NCI-H82 treated with DMSO at 0.1 percent for 48 hours (cell line): ENCODE measurements around the gene DGKH.
"Not testable (repeated sequence)": the region's sequence is repeated elsewhere in the genome, so short reads cannot be mapped to it uniquely, and the experiment has no call there.

ENCODE experiments used
- DNase-seq: peaks from one replicate; lab custom pipeline; 2025; ENCODE audit not compliant: unreplicated experiment; lab: John Stamatoyannopoulos, UW

DGKH gene

DNA sequence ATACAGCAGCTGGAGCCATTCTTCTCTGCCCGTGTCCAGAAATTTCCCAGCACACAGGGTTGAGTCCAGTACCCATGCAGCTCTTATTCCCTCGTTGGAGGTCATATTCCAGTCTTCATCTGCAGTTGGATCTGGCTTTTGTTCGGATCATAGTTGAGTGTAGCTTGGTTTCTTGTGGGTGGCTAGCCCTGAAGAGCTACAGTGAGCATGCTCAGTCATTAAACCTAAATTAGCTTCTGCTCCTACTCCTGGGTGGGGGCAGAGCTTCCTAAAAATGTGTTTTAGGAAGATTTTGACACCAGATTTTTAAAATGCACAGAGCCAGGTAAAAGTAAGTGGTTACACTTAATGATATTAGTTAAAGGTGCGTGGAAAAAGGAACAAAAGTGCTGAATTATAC, 64.4 kb downstream of the DGKH start:
- DNase-seq, result no peak

DNA sequence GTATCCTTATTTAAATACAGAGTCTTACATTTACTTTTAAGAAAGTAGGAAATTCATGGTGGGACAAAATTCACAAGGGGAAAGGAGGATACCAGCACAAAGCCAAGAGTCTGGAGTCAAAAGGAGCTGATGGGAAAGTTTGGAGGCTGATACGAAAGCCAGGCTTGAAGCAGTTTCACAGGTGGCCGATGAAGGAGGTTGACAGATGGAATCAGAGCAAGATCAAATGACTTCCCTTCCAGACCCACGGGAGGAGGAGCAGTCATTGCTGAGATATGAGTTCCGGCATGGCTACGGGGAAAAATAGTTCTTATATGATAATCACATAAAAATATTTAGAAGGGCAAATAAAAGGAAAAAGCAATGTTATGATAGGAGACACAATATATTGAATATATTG, 65.0 kb downstream of the DGKH start:
- no peak for DNase-seq

DNA sequence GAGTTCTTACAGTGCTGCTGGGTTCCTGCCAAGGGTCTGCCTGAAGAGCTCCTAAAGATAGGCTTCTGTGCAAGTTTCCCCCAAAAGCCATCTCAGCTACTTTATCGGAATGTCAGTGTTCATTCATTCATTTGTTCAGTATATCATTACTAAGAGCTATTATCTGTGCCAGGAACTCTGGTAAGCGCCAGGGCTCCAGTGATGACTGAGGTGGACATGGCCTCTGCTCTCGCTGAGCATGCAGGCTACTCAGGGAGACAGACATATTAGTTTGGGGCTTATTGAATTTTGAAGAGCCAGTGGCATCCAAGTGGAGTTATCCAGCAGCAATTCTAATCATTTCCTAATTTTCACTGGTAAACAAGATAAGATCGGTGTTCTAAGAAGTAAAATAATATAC, 65.8 kb downstream of the DGKH start:
- DNase-seq, result no peak

DNA sequence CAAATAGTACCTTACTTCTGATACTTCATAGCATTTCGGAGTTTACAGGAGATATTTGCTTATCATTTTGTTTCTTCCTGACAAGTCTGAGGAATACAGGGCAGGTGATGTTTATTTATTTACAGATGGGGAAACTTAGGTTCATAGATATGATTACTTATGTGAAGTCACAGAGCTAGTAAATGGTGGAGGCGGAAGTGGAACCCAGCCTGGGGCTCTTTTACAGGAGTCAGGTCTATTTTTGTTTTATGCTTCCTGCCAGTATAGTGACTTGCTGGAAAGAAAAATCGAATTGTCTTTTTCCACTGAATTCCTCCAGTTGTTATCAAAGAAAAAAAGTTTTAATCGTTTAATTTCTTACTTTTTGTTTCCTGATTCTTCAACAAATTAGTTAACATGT, 66.5 kb downstream of the DGKH start:
- DNase-seq, result no peak

DNA sequence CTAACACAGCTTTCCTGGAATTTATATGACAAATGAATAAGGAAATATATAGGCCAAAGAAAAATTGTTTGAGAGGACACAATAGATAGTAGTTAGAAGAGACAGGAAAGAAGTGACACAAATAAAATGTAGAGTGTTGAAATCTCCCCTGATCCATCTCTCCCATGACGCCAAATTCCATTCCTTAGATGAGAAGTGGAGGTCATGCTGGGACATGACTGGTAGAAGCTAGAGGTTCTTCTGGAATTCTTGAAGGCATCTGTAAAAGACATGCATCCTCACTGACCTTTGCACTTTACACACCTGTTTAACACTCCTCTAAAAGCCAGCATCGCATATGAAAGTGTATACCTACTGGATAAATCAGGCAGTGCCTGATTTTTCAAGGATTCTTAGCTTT, 67.8 kb downstream of the DGKH start:
- DNase-seq, result no peak

DNA sequence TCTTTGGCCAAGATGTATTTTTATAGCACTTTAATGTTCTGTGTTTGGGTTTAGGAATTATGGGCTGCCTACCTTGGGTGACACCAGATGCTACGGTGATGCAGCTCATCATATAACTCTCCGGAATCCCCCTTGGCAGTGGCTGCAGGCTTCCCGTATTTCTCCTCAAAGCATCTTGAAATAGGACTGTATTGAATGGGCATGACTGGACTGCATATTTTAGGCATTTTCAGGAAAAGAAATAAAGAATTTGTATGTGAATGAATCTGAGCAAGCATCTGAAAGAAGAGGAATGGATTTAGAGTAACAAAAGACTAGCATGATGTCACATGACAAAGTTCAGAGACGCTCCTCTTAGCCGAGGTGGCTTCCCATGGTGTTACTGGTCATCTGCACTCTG, 70.6 kb downstream of the DGKH start:
- no peak for DNase-seq

DNA sequence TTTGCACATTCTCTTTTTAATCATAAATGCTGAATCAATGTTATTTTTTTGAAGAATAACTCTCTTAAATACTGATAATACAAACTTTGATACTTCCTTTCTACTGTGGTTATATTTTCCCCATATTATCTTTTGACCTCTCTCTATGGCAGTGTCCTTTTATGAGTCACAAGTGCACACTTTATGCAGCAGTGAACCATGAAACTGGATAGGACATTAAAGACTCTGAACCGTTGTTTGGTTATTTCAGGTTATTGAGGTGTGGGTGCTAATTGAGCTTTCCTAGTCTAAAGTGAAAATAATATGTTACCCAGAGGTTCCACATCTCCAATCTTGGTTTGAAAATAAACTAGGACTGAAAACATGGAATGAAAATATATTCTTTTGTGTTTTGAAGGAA, 71.4 kb downstream of the DGKH start:
- no peak for DNase-seq

DNA sequence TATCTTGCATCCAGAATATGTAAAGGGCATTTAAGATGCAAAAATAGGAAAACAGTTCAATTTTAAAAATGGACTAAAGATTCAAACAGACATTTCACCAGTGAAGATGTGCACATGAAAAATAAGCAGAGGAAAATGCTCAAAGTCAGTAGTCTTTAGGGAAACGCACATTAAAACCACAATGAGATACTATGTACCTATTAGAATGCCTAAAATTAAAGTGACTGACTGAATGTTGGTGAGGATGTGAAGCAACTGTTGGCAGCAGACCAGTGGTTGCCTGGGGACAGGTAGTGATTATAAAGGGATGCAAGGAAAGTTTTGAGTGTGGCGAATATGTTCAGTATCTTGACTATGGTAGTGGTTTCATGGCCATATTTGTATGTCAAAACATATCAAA, 75.2 kb downstream of the DGKH start:
- no peak for DNase-seq

DNA sequence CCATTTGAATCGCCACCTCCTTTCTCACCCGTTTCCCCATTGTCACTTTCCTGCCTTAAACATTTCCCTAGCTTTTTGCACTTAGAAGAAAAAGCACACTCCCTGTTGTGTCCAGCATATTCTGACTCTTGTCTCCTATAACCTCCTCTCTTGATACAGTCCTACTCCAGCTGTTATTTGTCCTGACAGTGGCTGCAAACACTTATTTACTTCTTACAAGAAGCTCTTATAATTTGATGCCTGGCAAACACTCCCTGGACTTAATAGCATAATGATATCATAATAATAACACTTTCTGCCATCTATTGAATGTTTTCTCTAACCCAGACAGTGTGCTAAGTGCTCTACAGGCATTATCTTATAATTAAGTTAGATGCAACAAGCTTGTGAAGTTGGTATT, 76.6 kb downstream of the DGKH start:
- no peak for DNase-seq

DNA sequence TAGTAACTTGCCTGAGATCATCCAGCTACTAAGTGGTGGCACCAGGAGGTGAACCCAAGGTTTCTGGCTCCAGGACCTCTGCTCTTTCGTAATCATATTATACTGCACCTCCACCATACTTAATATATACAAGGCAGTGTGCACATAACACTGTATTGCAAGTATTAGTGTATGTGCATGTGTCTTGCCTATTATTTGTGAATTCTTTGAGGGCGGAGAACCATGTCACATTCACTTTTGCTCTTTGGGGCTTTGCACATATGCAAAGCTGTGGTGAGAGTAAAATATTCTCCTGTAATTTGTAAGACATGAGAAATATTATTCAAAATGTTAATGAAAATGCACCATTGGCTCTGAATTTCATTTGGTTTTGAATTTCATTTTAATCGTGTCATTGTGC, 78.6 kb downstream of the DGKH start:
- DNase-seq, result no peak

DNA sequence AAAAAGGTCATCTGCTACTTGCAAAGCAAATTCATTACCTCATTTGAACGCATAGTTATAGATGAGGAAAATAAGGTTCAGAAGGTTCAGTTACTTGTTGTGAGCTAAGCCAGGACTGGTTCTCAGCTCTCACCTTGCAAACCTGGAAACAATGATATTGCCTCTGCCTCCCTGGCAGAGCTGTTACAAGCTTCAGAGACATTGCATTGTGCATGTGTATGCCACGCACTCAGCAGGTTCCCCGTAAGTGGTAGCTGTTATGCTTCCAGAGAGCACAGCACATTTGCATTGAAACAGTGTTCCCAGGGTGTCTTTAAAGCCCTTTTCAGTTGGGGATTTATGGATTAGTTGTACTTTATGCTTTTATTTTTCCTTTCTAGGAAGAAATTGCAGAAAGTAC, 80.6 kb downstream of the DGKH start:
- no peak for DNase-seq

DNA sequence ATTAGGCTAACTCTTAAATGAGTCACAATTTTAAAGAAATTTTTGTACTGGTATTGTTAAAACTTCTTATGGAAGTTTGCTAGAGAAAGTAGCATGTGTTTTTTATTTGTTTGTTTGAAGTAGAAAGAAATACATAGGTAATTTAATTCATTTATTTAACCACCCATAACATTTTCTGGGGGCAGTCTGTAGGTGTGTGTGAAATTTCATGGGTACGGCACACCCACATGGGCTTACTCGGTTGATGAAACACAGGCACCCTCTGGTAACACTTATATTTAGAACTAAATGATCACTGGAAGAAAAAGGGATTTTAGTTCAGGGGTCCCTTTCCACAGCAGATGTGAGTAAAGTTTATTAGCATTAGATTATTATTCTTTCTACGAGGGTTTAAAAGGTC, 88.1 kb downstream of the DGKH start:
- no peak for DNase-seq

DNA sequence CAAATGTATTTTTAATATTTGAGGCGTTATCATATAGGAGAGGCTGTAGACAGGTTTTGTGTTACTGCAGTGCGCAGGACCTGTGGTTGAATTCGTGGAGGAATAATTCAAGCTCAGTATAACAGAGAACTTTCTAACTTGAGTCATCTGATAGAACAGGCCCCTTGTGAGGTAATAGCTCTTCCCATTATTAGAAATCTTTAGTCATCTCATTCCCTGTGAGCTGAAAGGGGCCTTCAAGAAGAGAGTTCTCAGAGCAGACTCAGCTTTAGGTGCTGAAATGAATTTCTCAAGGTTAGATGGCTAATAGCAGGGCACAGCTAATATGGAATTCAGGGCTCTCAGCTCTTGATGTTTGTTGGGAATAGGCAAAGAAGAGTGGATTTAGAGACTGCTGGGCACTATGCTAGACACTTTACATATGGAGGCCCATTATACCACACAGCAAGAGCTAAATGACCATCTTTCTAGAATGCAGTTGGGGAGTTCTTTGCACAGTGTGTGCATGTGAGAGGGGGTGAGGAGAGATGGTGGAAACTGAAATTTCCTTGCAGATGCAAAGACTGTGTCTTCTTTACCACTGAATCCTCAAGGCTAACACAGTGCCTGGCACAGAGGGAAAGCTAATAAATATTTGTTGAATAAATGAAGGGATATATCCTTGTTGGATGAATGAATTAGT, 89.5 kb downstream of the DGKH start:
- DNase-seq, result no peak

DNA sequence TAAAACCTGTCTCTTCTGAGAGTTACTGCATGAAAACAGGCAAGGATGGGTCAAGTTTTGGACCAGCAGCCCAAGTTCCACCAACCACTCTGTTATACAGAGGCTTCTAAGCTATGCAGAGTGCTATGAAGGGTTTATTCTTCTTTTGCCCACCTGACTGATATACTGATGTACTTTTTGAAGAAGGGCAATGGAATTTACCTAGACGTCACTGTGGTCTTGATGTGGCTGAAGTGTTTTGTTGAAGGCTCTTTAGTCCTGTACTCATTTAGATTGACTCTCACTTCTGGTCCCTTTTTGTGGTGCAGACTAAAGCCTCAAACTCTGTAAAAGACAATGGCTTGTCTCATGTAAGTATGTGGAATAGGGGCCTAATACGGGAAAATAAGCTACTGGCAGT, 92.0 kb downstream of the DGKH start:
- no peak for DNase-seq

DNA sequence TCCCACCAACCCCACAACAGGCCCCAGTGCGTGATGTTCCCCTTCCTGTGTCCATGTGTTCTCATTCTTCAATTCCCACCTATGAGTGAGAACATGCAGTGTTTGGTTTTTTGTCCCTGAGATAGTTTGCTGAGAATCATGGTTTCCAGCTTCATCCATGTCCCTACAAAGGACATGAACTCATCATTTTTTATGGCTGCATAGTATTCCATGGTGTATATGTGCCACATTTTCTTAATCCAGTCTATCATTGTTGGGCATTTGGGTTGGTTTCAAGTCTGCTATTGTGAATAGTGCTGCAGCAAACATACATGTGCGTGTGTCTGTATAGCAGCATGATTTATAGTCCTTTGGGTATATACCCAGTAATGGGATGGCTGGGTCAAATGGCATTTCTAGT, 92.6 kb downstream of the DGKH start:
- DNase-seq, result not testable (repeated sequence)

DNA sequence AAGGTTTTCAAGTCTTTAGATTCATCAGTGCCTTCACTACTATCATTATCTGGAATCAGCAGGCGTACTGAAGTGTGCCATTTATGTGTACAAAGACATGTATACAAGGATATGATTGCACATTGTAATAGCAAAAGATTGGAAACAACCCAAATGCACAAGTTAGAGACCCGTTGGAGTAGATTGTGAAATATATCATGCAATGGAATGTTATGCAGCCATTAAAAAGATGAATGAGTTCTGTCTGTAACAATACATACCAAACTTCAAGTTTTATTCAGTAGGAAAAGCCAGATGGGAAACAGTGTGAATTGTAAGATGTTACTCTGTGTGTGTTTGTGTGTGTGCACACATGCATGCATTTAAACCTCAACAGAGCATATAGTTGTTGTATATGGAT, 97.9 kb downstream of the DGKH start:
- DNase-seq, result no peak

DNA sequence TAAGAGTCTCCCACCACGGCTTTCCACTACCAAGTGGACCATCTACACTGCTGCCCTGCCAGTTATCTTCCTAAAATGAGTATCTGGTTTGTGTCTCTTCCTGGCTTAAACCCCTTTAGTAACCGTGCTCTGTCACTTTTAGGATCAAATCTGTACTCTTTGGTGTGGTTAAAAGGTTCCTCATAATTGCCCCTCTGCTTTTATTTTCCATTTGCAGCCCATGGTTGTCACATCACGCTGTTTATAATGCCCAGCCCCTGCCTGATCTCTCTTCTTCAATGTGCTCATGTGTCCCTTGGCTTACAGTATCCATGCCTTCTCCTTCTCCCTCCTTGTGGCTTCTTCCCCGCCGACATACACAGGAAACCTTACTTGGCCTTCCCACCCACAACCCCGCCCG, 100.1 kb downstream of the DGKH start:
- no peak for DNase-seq

DNA sequence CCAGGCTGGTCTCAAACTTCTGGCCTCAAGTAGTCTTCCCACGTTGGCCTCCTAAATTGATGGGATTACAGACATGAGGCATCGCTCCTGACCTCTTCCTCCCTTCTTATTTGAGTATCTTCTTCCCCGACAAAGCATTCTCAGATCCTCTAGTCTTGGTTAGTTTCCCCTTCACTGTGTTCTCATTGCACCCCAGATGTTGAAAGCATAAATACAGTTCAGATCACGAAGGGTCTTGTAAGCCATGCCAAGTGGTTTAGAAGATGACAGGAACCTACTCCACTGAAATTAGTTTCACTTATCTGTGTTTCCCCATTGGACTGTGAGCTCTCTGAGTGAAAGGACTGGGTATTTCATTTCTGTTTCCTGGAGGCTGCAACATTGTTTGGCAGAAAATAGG, 100.7 kb downstream of the DGKH start:
- DNase-seq, result no peak

DNA sequence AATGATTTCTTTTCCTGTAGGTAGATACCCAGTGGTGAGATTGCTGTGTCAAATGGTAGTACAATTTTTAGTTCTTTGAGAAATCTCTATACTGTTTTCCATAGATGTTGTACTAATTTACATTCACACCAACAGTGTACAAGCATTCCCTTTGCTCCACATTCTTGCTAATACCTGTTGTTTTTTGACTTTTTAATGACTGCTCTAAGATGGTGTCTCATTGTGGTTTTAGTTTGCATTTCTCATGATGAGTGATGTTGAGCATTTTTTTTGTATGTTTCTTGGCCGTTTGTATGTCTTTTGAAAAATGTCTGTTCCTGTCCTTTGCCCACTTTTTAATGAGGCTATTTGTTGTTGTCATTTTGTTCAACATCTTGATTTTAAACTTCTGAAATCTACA, 103.3 kb downstream of the DGKH start:
- no peak for DNase-seq

DNA sequence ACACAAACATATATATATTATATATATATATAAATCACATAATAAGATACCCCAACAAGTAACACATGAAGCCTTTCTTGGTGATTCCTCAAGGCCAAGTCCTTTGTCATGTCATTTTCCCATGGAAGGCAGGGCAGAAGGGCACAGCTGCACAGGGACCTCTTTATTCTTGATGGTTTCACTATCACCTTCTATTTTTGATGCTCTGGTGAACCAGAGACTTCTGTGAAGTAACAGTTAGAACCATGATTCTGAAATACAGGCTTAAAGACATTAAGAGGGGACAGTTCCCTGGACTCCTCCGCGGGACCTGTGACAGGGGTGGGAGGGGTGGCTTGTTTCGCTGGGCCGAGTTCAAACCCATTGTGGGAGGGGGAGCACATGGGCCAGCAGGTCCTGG, 104.0 kb downstream of the DGKH start:
- DNase-seq, result no peak

DNA sequence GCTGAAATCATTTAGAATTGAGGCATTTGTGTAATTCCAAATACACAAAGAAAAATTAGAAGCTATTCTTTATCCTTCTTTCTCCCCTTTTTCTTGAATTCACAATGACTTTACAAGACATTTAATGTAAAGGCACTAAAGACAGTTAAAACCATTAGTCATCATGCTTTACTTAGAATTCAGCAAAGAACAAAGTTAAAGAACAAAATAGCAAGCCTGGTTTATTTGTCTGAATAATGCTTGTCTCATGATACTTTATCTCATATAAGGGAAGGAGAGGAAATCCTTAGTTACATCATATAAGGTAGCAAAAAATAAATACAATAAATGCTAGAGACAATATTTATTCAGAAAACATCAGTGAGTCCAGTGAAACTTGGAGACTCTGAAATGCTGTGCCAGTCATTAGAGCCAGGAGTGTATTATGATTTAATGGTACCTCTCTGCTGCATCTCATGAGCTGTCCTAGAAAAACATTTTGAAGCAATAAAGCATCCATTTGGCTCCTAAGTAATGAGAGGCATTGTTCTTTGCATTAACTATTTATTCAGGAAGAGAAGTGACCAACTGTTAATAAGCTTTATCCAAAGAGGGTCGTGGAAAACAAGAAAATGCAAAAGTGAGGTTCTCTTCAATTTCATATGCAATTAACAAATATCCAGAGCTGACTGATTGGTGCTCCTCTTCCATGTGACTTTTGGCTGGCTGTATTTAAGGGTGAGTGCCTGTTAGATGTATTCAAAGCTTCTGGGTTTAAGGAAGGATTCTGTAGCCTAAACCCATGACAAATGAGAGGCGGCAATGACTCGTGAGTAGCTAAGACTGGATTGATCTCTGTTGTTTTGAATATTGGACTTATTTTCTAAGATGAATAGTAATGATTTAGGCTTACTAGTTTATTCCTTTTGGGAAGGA, 105.0 kb downstream of the DGKH start:
- DNase-seq, result no peak

DNA sequence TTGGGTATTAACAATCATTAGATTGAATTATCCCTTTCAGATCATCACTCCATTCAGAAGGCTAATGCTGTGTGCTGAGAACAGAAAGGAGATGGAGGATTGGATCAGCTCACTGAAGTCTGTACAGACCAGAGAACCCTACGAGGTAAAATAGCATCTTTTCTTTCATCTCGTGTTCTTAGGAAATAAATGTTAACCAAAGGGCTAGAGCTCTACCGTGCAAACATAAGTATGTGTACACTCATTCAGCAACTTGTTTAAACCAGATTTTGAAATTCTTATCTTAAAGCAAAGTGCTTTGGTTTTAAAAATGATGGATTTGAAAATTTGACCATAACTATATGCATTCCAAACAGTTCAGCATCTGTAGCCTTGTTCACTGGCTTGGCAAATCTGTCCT, 106.8 kb downstream of the DGKH start:
- no peak for DNase-seq

DNA sequence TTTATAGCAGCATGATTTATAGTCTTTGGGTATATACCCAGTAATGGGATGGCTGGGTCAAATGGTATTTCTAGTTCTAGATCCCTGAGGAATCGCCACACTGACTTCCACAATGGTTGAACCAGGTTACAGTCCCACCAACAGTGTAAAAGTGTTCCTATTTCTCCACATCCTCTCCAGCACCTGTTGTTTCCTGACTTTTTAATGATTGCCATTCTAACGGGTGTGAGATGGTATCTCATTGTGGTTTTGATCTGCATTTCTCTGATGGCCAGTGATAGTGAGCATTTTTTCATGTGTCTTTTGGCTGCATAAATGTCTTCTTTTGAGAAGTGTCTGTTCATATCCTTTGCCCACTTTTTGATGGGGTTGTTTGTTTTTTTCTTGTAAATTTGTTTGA, 114.9 kb downstream of the DGKH start:
- not testable (repeated sequence) for DNase-seq
